ENCODE measurements around the gene KHDRBS2.

KHDRBS2 gene

DNA sequence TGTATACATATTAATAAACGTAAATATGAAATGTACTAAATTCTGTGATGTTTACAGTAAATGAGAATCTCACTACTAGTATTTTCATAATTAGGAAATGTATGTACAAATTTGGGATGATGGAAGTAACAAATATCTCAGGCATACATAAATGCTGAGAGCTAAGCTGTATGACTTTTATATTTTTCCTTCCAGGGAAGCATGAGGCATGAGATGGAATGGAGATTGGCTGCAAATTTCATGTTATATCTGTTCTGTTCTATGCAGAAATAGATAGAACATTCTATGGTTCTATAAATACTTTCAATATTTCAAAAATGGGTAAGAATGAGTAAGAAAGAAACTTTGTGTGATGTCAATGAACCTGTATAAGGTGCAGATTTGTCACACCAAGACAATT lies 335.2 kb downstream of the KHDRBS2 start:
- H3K4me3 ChIP-seq (ENCODE audit: low read depth, low read length), result no peak overlapping the region
- CTCF ChIA-PET, result no interaction called here
- POLR2A ChIA-PET, result no interaction called here
- TF ChIP-seq, protein P1, sequence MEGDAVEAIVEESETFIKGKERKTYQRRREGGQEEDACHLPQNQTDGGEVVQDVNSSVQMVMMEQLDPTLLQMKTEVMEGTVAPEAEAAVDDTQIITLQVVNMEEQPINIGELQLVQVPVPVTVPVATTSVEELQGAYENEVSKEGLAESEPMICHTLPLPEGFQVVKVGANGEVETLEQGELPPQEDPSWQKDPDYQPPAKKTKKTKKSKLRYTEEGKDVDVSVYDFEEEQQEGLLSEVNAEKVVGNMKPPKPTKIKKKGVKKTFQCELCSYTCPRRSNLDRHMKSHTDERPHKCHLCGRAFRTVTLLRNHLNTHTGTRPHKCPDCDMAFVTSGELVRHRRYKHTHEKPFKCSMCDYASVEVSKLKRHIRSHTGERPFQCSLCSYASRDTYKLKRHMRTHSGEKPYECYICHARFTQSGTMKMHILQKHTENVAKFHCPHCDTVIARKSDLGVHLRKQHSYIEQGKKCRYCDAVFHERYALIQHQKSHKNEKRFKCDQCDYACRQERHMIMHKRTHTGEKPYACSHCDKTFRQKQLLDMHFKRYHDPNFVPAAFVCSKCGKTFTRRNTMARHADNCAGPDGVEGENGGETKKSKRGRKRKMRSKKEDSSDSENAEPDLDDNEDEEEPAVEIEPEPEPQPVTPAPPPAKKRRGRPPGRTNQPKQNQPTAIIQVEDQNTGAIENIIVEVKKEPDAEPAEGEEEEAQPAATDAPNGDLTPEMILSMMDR (IDR thresholded peaks at IDR 0.05; ENCODE audit: insufficient read depth, low read length, missing control alignments), result no peak
- no peak for DNase-seq (ENCODE audit: low read depth, low spot score)

DNA sequence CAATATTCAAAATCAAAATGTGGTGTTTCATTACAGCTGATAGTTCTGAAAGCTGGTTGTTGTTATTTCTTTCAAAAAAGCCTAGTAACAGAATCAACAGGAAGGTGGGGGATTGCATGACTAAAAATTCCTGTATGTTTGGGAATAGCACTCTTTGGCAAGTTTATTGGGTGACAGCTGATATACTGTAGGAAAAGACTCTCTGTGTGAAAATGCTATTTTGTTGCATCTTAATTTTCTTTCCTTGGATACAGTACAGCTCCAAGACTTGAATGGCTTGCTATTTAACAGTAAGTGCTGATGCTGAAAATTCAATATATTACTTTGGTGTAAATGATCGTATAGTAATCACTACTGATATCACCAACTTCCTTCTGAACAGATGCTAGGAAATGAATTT lies 336.1 kb downstream of the KHDRBS2 start:
- H3K4me3 ChIP-seq (ENCODE audit: low read depth, low read length), result no peak overlapping the region
- TF ChIP-seq, protein P1 (IDR thresholded peaks at IDR 0.05; ENCODE audit: insufficient read depth, low read length, missing control alignments), result no peak
- ChIA-PET CTCF (no interaction called here), POLR2A (no interaction called here)
- no peak for DNase-seq (ENCODE audit: low read depth, low spot score)

DNA sequence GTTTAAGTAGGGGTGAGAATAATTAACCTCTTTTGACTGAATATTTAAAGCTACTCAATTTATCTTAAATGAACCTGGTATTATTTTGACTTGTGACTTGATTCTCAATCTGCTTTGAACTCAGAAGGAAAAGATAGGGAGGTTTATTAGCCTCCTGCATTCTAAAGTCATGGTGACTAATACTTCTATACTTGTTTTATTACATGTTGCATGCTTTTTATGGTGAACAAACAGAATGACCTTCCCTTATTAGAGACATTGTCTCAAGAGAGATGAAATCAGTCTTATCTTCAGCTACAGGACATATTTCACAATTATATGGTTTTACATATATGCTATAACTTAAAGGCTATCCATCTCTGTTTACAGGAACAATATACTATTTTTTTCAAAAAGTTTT lies 336.9 kb downstream of the KHDRBS2 start:
- no peak overlapping the region for H3K4me3 ChIP-seq (ENCODE audit: low read depth, low read length)
- CTCF ChIA-PET, result no interaction called here
- TF ChIP-seq, protein P1 (IDR thresholded peaks at IDR 0.05; ENCODE audit: insufficient read depth, low read length, missing control alignments), result no peak
- POLR2A ChIA-PET, result no interaction called here
- no peak for DNase-seq (ENCODE audit: low read depth, low spot score)

DNA sequence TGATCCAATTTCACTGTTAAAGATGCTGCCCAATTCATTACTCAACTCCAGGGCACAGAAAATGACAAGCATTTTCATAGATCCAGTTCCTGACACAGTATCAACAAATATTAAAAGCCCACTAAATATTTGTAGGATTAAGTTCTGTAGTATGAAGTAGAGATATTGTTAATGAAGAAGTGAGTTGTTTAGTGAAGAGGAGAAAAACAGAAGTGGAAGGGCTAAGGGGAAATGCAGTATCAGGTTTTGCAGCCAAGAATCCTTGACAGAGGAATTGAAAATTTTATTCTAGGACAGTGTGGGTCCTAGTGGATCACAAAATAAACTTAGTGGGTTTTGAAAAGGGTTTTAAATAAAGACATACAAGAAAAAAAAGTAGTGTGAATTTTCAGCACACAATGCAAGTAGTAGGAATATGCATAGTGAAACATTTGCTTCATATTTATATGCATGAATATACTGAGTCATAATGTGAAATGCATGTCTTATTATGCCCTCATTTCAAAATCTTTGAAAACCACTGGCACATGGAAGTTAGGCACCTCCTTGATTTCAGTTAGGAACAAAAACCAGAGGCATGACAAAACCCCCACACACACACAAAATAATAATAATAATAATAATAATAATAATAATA lies 338.6 kb downstream of the KHDRBS2 start:
- ChIA-PET POLR2A (no interaction called here), CTCF (no interaction called here)
- no peak for DNase-seq (ENCODE audit: low read depth, low spot score)
- no peak overlapping the region for H3K4me3 ChIP-seq (ENCODE audit: low read depth, low read length)
- TF ChIP-seq, protein P1 (IDR thresholded peaks at IDR 0.05; ENCODE audit: insufficient read depth, low read length, missing control alignments), result no peak

DNA sequence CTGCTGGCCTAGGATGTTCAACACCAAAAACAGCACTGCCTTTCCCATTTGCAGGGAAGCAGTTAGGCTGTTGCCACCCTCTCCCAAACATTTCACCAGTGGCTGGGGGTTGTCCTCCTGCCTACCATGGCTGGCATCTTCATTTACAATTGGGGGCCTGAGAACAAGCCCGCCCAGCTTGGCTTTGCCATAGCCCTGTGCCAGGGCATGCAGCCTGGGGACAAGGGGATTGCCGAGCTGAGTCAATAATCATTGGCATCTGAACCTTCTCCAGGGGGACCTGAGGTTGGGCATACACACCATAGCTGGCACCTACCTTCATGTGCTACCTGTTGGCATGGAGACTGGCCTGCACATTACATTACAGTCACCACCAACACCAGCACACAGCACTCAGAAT lies 345.1 kb downstream of the KHDRBS2 start:
- ChIA-PET POLR2A (no interaction called here), CTCF (no interaction called here)
- no peak overlapping the region for H3K4me3 ChIP-seq (ENCODE audit: low read depth, low read length)
- TF ChIP-seq, protein P1 (IDR thresholded peaks at IDR 0.05; ENCODE audit: insufficient read depth, low read length, missing control alignments), result no peak
- no peak for DNase-seq (ENCODE audit: low read depth, low spot score)

DNA sequence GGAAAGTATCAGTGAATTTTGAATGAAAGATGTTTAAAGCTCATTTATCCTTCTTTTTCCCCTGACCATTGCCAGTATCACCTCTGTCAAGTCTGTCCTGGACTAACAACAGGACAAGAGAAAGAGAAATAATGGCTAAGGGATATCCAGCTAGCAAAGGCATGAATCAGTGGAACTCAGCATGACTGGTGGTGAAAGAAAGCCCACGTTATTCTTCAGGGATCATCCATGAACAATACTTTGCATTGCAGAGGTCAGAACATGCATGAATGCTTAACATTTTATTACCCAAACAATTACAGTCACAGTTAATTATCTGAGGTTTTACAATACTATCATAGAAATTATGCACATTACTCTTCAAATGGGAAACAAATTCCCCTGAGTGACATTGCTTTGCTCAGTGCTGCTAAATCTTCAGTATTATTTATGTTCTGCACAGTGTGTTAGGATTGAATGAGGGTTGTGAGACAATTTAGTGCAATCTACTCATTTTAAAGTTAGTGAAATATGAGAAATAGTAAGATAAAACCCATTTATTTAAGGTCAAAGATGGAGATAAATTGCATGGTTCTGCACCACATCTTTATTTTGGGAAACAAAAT lies 350.7 kb downstream of the KHDRBS2 start:
- no peak for DNase-seq (ENCODE audit: low read depth, low spot score)
- ChIA-PET POLR2A (no interaction called here), CTCF (no interaction called here)
- H3K4me3 ChIP-seq (ENCODE audit: low read depth, low read length), result no peak overlapping the region
- TF ChIP-seq, protein P1 (IDR thresholded peaks at IDR 0.05; ENCODE audit: insufficient read depth, low read length, missing control alignments), result no peak
